ENCODE measurements around the gene TOPBP1.

The TOPBP1 gene

DNA sequence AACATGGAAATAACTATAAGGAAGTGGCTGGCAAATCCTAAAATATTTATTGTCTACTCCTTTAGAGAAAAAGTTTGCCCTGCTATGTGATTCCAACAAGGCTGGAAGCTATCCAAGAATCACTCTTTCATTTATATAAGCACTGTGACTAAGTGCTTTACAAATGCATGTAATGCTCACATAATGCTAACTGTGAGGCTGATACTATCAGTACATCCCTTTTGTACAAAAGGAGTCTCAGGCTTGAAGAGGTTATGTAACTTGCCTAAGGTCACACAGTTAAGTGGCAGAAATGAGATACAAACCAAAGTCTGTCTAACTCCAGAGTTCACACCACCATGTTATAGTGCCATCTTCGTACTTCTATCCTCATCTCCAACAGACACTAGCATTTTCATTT lies 17.0 kb downstream of the TOPBP1 start:
- TF ChIP-seq SIN3A (IDR thresholded peaks at IDR 0.05; ENCODE audit: borderline replicate concordance, insufficient read depth, low read length): no peak
- no peak for TF ChIP-seq POLR2AphosphoS5 (IDR thresholded peaks at IDR 0.05; ENCODE audit: low read depth, low read length)
- TF ChIP-seq, protein P1, sequence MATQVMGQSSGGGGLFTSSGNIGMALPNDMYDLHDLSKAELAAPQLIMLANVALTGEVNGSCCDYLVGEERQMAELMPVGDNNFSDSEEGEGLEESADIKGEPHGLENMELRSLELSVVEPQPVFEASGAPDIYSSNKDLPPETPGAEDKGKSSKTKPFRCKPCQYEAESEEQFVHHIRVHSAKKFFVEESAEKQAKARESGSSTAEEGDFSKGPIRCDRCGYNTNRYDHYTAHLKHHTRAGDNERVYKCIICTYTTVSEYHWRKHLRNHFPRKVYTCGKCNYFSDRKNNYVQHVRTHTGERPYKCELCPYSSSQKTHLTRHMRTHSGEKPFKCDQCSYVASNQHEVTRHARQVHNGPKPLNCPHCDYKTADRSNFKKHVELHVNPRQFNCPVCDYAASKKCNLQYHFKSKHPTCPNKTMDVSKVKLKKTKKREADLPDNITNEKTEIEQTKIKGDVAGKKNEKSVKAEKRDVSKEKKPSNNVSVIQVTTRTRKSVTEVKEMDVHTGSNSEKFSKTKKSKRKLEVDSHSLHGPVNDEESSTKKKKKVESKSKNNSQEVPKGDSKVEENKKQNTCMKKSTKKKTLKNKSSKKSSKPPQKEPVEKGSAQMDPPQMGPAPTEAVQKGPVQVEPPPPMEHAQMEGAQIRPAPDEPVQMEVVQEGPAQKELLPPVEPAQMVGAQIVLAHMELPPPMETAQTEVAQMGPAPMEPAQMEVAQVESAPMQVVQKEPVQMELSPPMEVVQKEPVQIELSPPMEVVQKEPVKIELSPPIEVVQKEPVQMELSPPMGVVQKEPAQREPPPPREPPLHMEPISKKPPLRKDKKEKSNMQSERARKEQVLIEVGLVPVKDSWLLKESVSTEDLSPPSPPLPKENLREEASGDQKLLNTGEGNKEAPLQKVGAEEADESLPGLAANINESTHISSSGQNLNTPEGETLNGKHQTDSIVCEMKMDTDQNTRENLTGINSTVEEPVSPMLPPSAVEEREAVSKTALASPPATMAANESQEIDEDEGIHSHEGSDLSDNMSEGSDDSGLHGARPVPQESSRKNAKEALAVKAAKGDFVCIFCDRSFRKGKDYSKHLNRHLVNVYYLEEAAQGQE (IDR thresholded peaks at IDR 0.05; ENCODE audit: insufficient read depth in 1 of 2, low read depth in 2 of 2, low read length in 2 of 2): no peak
- no peak for TF ChIP-seq TAF1 (IDR thresholded peaks at IDR 0.05; ENCODE audit: borderline replicate concordance, insufficient read depth, low read length)
- TF ChIP-seq FOXP2 (optimal IDR thresholded peaks at IDR 0.05; ENCODE audit: borderline replicate concordance, extremely low read depth, extremely low read length, insufficient read depth): no peak

DNA sequence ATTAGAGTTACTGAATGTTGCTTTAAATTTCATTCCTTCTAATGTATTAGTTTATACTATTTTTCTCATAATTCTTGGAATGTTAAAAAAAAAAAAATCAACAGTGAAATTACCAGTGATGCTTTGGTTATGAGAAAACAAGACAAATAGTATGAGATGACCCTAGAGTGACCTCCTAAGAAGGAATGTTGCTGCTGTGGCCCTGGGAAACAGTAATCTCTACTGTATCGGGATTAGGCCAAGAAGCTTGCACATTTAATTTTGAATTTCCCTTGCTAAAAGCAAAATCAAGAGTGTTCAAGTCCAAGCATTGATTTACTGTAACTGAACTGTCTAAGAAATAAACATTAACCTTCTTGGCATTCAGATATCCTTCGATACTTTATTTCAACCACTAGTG lies 18.1 kb downstream of the TOPBP1 start:
- TF ChIP-seq, protein P1 (IDR thresholded peaks at IDR 0.05; ENCODE audit: insufficient read depth in 1 of 2, low read depth in 2 of 2, low read length in 2 of 2): no peak
- TF ChIP-seq POLR2AphosphoS5 (IDR thresholded peaks at IDR 0.05; ENCODE audit: low read depth, low read length): no peak
- no peak for TF ChIP-seq TAF1 (IDR thresholded peaks at IDR 0.05; ENCODE audit: borderline replicate concordance, insufficient read depth, low read length)
- no peak for TF ChIP-seq FOXP2 (optimal IDR thresholded peaks at IDR 0.05; ENCODE audit: borderline replicate concordance, extremely low read depth, extremely low read length, insufficient read depth)
- TF ChIP-seq SIN3A (IDR thresholded peaks at IDR 0.05; ENCODE audit: borderline replicate concordance, insufficient read depth, low read length): no peak

DNA sequence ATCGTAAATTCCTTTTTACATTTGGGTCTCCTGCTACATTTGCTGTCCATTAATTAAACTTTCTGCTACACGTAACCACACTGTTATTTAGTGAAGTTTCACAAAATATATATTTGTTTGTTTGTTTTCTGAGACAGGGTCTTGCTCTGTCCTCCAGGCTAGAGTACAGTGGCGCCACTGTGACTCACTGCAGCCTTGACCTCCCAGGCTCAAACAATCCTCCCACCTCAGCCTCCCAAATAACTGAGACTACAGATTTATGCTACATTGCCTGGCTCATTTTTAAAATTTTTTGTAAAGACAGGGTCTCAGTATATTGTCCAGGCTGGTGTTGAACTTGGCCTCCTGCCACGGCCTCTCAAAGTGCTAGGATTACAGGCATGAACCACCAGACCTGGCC lies 20.5 kb downstream of the TOPBP1 start:
- TF ChIP-seq FOXP2 (optimal IDR thresholded peaks at IDR 0.05; ENCODE audit: borderline replicate concordance, extremely low read depth, extremely low read length, insufficient read depth) (no peak), TAF1 (IDR thresholded peaks at IDR 0.05; ENCODE audit: borderline replicate concordance, insufficient read depth, low read length) (no peak), POLR2AphosphoS5 (IDR thresholded peaks at IDR 0.05; ENCODE audit: low read depth, low read length) (no peak), SIN3A (IDR thresholded peaks at IDR 0.05; ENCODE audit: borderline replicate concordance, insufficient read depth, low read length) (no peak)
- TF ChIP-seq, protein P1 (IDR thresholded peaks at IDR 0.05; ENCODE audit: insufficient read depth in 1 of 2, low read depth in 2 of 2, low read length in 2 of 2): no peak

DNA sequence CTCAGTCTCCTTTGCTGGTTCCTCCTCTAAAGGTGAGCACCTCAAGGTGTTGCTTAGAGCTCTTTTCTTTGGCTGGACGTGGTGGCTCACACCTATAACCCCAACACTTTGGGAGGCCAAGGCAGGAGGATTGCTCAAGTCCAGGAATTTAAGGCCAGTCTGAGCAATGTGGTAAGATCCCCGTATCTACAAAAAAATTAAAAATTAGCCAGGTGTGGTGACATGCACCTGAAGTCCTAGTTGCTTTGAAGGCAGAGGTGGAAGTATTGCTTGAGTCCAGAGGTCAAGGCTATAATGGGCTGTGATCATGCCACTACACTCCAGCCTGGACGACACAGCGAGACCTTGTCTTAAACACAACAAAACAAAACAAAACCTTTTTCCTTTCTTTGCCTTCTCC lies 28.3 kb downstream of the TOPBP1 start:
- no peak for TF ChIP-seq TAF1 (IDR thresholded peaks at IDR 0.05; ENCODE audit: borderline replicate concordance, insufficient read depth, low read length)
- TF ChIP-seq, protein P1 (IDR thresholded peaks at IDR 0.05; ENCODE audit: insufficient read depth in 1 of 2, low read depth in 2 of 2, low read length in 2 of 2): no peak
- no peak for TF ChIP-seq FOXP2 (optimal IDR thresholded peaks at IDR 0.05; ENCODE audit: borderline replicate concordance, extremely low read depth, extremely low read length, insufficient read depth)
- no peak for TF ChIP-seq POLR2AphosphoS5 (IDR thresholded peaks at IDR 0.05; ENCODE audit: low read depth, low read length)
- no peak for TF ChIP-seq SIN3A (IDR thresholded peaks at IDR 0.05; ENCODE audit: borderline replicate concordance, insufficient read depth, low read length)

DNA sequence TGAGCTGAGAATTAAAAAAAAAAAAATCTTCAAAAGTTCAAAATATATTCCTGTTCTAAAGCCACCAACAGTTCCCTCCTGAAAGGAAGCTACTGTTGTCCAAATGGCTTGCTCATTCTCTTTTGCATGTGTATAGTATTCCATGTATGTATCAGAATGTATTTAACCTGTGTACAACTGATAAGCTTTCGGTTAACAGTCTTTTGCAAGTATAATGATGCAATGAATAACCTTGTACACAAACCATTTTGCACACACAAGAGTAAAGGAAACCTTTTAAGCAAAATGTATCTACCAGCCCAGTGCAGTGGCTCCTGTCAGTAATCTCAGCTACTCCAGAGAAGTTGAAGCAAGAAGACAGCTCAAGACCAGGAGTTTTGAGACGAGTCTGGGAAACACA lies 32.6 kb downstream of the TOPBP1 start:
- TF ChIP-seq, protein P1 (IDR thresholded peaks at IDR 0.05; ENCODE audit: insufficient read depth in 1 of 2, low read depth in 2 of 2, low read length in 2 of 2): no peak
- no peak for TF ChIP-seq POLR2AphosphoS5 (IDR thresholded peaks at IDR 0.05; ENCODE audit: low read depth, low read length)
- TF ChIP-seq TAF1 (IDR thresholded peaks at IDR 0.05; ENCODE audit: borderline replicate concordance, insufficient read depth, low read length): no peak
- TF ChIP-seq FOXP2 (optimal IDR thresholded peaks at IDR 0.05; ENCODE audit: borderline replicate concordance, extremely low read depth, extremely low read length, insufficient read depth): no peak
- TF ChIP-seq SIN3A (IDR thresholded peaks at IDR 0.05; ENCODE audit: borderline replicate concordance, insufficient read depth, low read length): no peak
